HFF-Myc (cell line): Measurements from ENCODE around the gene NACC1.
"Not testable (repeated sequence)": the region's sequence is repeated elsewhere in the genome, so short reads cannot be mapped to it uniquely, and the experiment has no call there.

Source experiments
- DNase-seq: peaks from one replicate; pipeline ENCODE4 v3.0.0-alpha.2; 2011; ENCODE audit warnings: low read depth; ENCODE audit errors: extremely low read depth
- H3K4me3 ChIP-seq: replicated peaks from 2 replicates; pipeline ENCODE4 v1.5.1; 2011; ENCODE audit warnings: low read depth, mild to moderate bottlenecking, control low read depth, low read length
- CTCF ChIP-seq: IDR thresholded peaks from 2 replicates; pipeline ENCODE4 v1.5.1; 2012; ENCODE audit warnings: mild to moderate bottlenecking, low read depth, low read length, control low read depth; ENCODE audit errors: missing control alignments

Gene NACC1

GRCh38 chr19:13169769-13170168 is 51.7 kb downstream of the NACC1 start:
- TF ChIP-seq CTCF = no peak
- H3K4me3 ChIP-seq = no peak overlapping the region
- no peak for DNase-seq

DNA sequence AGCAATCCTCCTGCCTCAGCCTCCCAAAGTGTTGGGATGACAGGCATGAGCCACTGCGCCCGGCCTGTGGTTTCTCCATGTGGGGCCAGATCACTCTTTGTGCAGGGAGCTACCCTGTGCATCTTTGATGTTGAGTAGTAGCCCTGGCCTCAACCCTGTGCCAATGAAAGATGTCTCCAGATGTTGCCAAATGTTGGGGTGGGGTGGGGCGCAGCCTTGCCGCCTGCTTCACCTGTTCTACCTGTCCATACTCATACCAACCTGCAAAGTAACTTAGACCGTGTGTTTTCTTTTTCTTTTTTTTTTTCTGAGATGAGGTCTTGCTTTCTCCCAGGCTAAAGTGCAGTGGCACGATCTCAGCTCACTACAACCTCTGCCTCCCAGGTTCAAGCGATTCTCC is 53.1 kb downstream of the NACC1 start:
- H3K4me3 ChIP-seq = no peak overlapping the region

GRCh38 chr19:13172346-13173138 is 54.5 kb downstream of the NACC1 start:
- no peak for DNase-seq
- no peak for TF ChIP-seq CTCF
- H3K4me3 ChIP-seq = no peak overlapping the region

More for the DNA sequence above, 53.1 kb downstream of the NACC1 start:
- no peak for DNase-seq
- TF ChIP-seq CTCF = no peak

GRCh38 chr19:13173139-13173737 is 55.2 kb downstream of the NACC1 start:
- H3K4me3 ChIP-seq = no peak overlapping the region

DNA sequence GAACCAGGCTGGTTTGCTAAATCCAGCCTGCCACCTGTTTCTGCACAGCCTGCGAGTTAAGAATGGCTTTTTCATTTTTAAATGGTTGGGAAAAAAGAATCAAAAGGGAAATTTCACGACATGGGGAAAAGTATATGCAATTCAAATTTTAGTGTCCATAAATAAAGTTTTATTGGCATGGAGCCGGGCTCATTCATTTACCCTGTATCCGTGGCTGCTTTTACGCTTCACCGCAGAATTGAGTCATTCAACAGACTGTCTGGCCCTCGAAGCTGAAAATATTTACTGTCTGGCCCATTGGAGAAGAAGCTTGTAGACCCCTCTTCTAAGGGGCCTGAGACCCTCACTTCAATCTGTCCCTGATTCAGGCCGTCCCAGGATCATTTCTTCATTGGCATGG is 58.3 kb downstream of the NACC1 start:
- no peak overlapping the region for H3K4me3 ChIP-seq
- DNase-seq = no peak
- no peak for TF ChIP-seq CTCF

More at GRCh38 chr19:13173139-13173737, 55.2 kb downstream of the NACC1 start:
- no peak for DNase-seq
- TF ChIP-seq CTCF = no peak

GRCh38 chr19:13177584-13177983 is 59.5 kb downstream of the NACC1 start:
- H3K4me3 ChIP-seq, DNase-seq: not testable (repeated sequence)

- DNase-seq, H3K4me3 ChIP-seq: not testable (repeated sequence)
These were observed 60.2 kb downstream of the NACC1 start for GRCh38 chr19:13178291-13178690.
